H9 (cell line): ENCODE data around the gene ZNF584. TPM values are rescaled to one million over a fixed set of nuclear protein-coding genes. Genes with fewer than 3 reads are reported as not detected.

Experiments used
- DNase-seq: peaks from one replicate; pipeline ENCODE4 v3.0.0-alpha.2; 2017
- H2AFZ ChIP-seq: one replicate; pipeline ENCODE4 v1.6.1; 2013; ENCODE audit warnings: mild to moderate bottlenecking, low read length, control low read depth, moderate library complexity
- H2AK5ac ChIP-seq: 2 replicates; pipeline ENCODE4 v1.6.1; 2013; ENCODE audit warnings: low read length, control low read depth, mixed read lengths; ENCODE audit not compliant: insufficient read length
- H2BK120ac ChIP-seq: one replicate; pipeline ENCODE4 v1.6.1; 2013; ENCODE audit warnings: low read depth, mild to moderate bottlenecking, low read length, control low read depth, inconsistent platforms; ENCODE audit not compliant: poor library complexity, severe bottlenecking
- H2BK12ac ChIP-seq: 2 replicates; pipeline ENCODE4 v1.6.1; 2013; ENCODE audit warnings: low read length, control low read depth, mixed read lengths, low read depth; ENCODE audit not compliant: insufficient read length
- H2BK15ac ChIP-seq: 2 replicates; pipeline ENCODE4 v1.6.1; 2013; ENCODE audit warnings: low read depth, low read length, control low read depth
- H2BK20ac ChIP-seq: one replicate; pipeline ENCODE4 v1.6.1; 2013; ENCODE audit warnings: low read depth, mild to moderate bottlenecking, low read length, control low read depth, inconsistent platforms; ENCODE audit not compliant: poor library complexity, severe bottlenecking
- H2BK5ac ChIP-seq: 2 replicates; pipeline ENCODE4 v1.6.1; 2013; ENCODE audit warnings: low read length, control low read depth, mixed read lengths; ENCODE audit not compliant: insufficient read length
- H3K14ac ChIP-seq: 2 replicates; pipeline ENCODE4 v1.6.1; 2013; ENCODE audit warnings: low read length, control low read depth; ENCODE audit not compliant: insufficient read depth
- H3K18ac ChIP-seq: 2 replicates; pipeline ENCODE4 v1.6.1; 2013; ENCODE audit warnings: low read depth, mild to moderate bottlenecking, mixed read lengths, low read length, control low read depth; ENCODE audit not compliant: insufficient read length
- H3K23ac ChIP-seq: 2 replicates; pipeline ENCODE4 v1.6.1; 2013; ENCODE audit warnings: low read length, control low read depth, mixed read lengths, low read depth; ENCODE audit not compliant: insufficient read length
- H3K23me2 ChIP-seq: 2 replicates; pipeline ENCODE4 v1.6.1; 2013; ENCODE audit warnings: low read depth, mild to moderate bottlenecking, mixed read lengths, low read length, control low read depth; ENCODE audit not compliant: insufficient read length, poor library complexity, severe bottlenecking
- H3K27ac ChIP-seq: 2 replicates; pipeline ENCODE4 v1.5.1; 2013; ENCODE audit warnings: low read length, control low read depth, mixed read lengths, low read depth; ENCODE audit not compliant: insufficient read length
- H3K27me3 ChIP-seq: 2 replicates; pipeline ENCODE4 v1.6.1; 2013; ENCODE audit warnings: low read length, control low read depth, inconsistent platforms; ENCODE audit not compliant: insufficient read depth
- H3K4ac ChIP-seq: 2 replicates; pipeline ENCODE4 v1.6.1; 2013; ENCODE audit warnings: low read depth, mild to moderate bottlenecking, control low read depth, inconsistent platforms, low read length, moderate library complexity
- H3K4me1 ChIP-seq: 2 replicates; pipeline ENCODE4 v1.6.1; 2013; ENCODE audit warnings: low read length, control low read depth, inconsistent platforms; ENCODE audit not compliant: insufficient read depth
- H3K4me2 ChIP-seq: 2 replicates; pipeline ENCODE4 v1.6.1; 2013; ENCODE audit warnings: low read length, control low read depth, mixed read lengths; ENCODE audit not compliant: insufficient read length, insufficient read depth
- H3K56ac ChIP-seq: 2 replicates; pipeline ENCODE4 v1.6.1; 2013; ENCODE audit warnings: low read depth, mild to moderate bottlenecking, mixed read lengths, low read length, control low read depth; ENCODE audit not compliant: insufficient read length
- H3K79me1 ChIP-seq: 2 replicates; pipeline ENCODE4 v1.6.1; 2013; ENCODE audit warnings: low read depth, mild to moderate bottlenecking, moderate library complexity, low read length, control low read depth, inconsistent platforms; ENCODE audit not compliant: insufficient read depth, poor library complexity, severe bottlenecking
- H3K79me2 ChIP-seq: 2 replicates; pipeline ENCODE4 v1.6.1; 2013; ENCODE audit warnings: low read length, control low read depth, inconsistent platforms; ENCODE audit not compliant: insufficient read depth
- H3K9ac ChIP-seq: 2 replicates; pipeline ENCODE4 v1.6.1; 2013; ENCODE audit warnings: low read length, control low read depth, mixed read lengths; ENCODE audit not compliant: insufficient read length; ENCODE audit errors: extremely low read depth
- H3K9me3 ChIP-seq: one replicate; pipeline ENCODE4 v1.6.1; 2013; ENCODE audit warnings: low read depth, low read length, inconsistent platforms; ENCODE audit not compliant: control insufficient read depth
- H3T11ph ChIP-seq: one replicate; pipeline ENCODE4 v1.6.1; 2013; ENCODE audit warnings: mild to moderate bottlenecking, low read length, control low read depth, inconsistent platforms
- H4K20me1 ChIP-seq: one replicate; pipeline ENCODE4 v1.6.1; 2013; ENCODE audit not compliant: control insufficient read depth, insufficient read length, insufficient read depth
- H4K5ac ChIP-seq: 2 replicates; pipeline ENCODE4 v1.6.1; 2013; ENCODE audit warnings: low read depth, mild to moderate bottlenecking, mixed read lengths, low read length, control low read depth; ENCODE audit not compliant: insufficient read length
- H4K8ac ChIP-seq: replicated peaks from 2 replicates; pipeline ENCODE4 v1.6.1; 2013; ENCODE audit warnings: low read length, control low read depth, mixed read lengths, low read depth; ENCODE audit not compliant: insufficient read length
- H4K91ac ChIP-seq: 2 replicates; pipeline ENCODE4 v1.6.1; 2013; ENCODE audit warnings: low read depth, mild to moderate bottlenecking, moderate library complexity, mixed read lengths, low read length, control low read depth; ENCODE audit not compliant: insufficient read length
- H3K27ac Mint-ChIP-seq, 3 experiments: 2 replicates in 2 of 3; 3 replicates in 1 of 3; pipeline ENCODE4 v1.8.0; 2020 to 2021; ENCODE audit warnings: mixed read lengths in 3 of 3, mild to moderate bottlenecking in 1 of 3, moderate library complexity in 1 of 3
- H3K27me3 Mint-ChIP-seq: 2 replicates; pipeline ENCODE4 v1.8.0; 2021; ENCODE audit warnings: low read depth, mild to moderate bottlenecking, moderate library complexity, mixed read lengths
- H3K36me3 Mint-ChIP-seq, 3 experiments: 2 replicates in 2 of 3; 3 replicates in 1 of 3; pipeline ENCODE4 v1.8.0; 2020 to 2021; ENCODE audit warnings: low read depth in 3 of 3, mixed read lengths in 3 of 3; ENCODE audit not compliant: insufficient read depth in 1 of 3
- H3K4me1 Mint-ChIP-seq, 2 experiments: 2 replicates each; pipeline ENCODE4 v1.8.0; 2020; ENCODE audit warnings: mixed read lengths in 2 of 2
- H3K4me3 Mint-ChIP-seq, 2 experiments: 2 replicates in 1 of 2; 3 replicates in 1 of 2; pipeline ENCODE4 v1.8.0; 2020 to 2021; ENCODE audit warnings: mild to moderate bottlenecking in 2 of 2, mixed read lengths in 2 of 2, moderate library complexity in 1 of 2
- H3K9me3 Mint-ChIP-seq, 2 experiments: 2 replicates in 1 of 2; 3 replicates in 1 of 2; pipeline ENCODE4 v1.8.0; 2020; ENCODE audit warnings: mild to moderate bottlenecking in 2 of 2, mixed read lengths in 2 of 2, moderate library complexity in 1 of 2
- WGBS: extraction: QIAGEN DNeasy Blood & Tissue Kit; methylation state at CpG from one replicate; pipeline ENCODE4 v1.1.7; 2013; ENCODE audit warnings: missing lambda C conversion rate, low lambda C conversion rate, mixed read lengths; ENCODE audit not compliant: insufficient read length; ENCODE audit errors: extremely low coverage; 5-methylcytosine and 5-hydroxymethylcytosine counted together
- total RNA-seq: library from RNA; stranded (reverse); gene quantifications from 2 replicates; pipeline ENCODE4 v1.2.1, GENCODE V29; 2021
- TF ChIP-seq, protein P1 (sequence below): fragments of 200-600 bp; sonication (generic); conservative IDR thresholded peaks from 3 replicates; pipeline ENCODE4 v1.8.0; 2021; ENCODE audit warnings: antibody characterized with exemption, mild to moderate bottlenecking

The ZNF584 gene
- total RNA-seq, 1 experiment from 2014 or later: 7.4 TPM

DNA sequence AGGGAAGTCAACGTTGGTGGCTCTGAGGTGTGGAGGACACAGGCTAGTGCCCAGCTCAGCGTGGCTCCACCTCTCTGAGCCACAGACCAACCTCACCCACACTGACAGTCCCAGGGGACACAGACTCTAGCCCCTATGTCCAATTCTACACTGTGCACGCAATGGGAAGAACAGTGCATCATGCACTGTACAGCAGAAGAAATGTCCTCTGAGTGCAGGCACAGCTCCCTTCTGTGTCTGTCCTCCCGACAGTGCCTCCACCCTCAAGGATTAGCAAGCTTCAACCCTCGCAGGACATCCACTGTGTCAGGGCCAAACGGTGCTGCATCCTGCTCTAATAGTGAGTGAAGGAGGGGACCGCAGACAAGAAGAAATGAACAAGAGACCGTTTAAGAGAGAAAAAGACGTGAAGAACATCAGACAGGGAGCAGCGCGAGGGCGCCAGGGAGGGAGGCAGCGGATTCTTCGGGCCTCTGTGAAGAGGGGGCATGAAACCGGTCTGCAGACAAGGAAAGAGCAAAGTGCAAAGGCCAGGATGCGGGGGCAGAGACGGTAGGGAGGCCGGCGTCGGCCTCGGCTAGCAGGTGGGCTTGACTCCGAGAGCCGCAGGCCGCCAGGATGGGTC lies 28.3 kb upstream of the ZNF584 start:
- Histone ChIP-seq H3K9me3 (no peaks in the 10 kb centered on the region), H2AFZ (no peak overlapping the region), H3K23ac (no peak overlapping the region), H3K23me2 (peaks cover 10% of the 10 kb centered on the region), H3K18ac (no peak overlapping the region), H3K79me2 (no peaks in the 10 kb centered on the region), H3K56ac (no peak overlapping the region), H2AK5ac (no peak overlapping the region), H2BK120ac (no peak overlapping the region), H3K27ac (no peak overlapping the region), H2BK12ac (no peak overlapping the region), H3T11ph (no peak overlapping the region), H3K9ac (peak overlapping the region; percentile 53), H2BK15ac (no peak overlapping the region), H4K8ac (no peak overlapping the region), H4K5ac (no peak overlapping the region), H2BK20ac (no peak overlapping the region), H3K4me1 (peaks cover 3% of the 10 kb centered on the region; the same call in 1 of the 2 replicates), H3K27me3 (no peaks in the 10 kb centered on the region), H3K4me2 (peak overlapping the region; percentile 98), H3K14ac (peak overlapping the region; percentile 16; the same call in 1 of the 2 replicates), H2BK5ac (no peak overlapping the region), H4K20me1 (no peaks in the 10 kb centered on the region), H3K4ac (no peak overlapping the region), H3K79me1 (no peaks in the 10 kb centered on the region), H4K91ac (no peak overlapping the region)
- no peaks in the 10 kb centered on the region for H3K27me3 Mint-ChIP-seq
- no peak for DNase-seq
- WGBS: no CpG with 5 or more reads among the region's 24 CpGs
- H3K4me3 Mint-ChIP-seq: peak overlapping the region; percentile 82 to 86
- peaks cover 8 to 11% of the 10 kb centered on the region in 2 experiments for H3K4me1 Mint-ChIP-seq
- no peaks in the 10 kb centered on the region for H3K9me3 Mint-ChIP-seq
- TF ChIP-seq, protein P1, sequence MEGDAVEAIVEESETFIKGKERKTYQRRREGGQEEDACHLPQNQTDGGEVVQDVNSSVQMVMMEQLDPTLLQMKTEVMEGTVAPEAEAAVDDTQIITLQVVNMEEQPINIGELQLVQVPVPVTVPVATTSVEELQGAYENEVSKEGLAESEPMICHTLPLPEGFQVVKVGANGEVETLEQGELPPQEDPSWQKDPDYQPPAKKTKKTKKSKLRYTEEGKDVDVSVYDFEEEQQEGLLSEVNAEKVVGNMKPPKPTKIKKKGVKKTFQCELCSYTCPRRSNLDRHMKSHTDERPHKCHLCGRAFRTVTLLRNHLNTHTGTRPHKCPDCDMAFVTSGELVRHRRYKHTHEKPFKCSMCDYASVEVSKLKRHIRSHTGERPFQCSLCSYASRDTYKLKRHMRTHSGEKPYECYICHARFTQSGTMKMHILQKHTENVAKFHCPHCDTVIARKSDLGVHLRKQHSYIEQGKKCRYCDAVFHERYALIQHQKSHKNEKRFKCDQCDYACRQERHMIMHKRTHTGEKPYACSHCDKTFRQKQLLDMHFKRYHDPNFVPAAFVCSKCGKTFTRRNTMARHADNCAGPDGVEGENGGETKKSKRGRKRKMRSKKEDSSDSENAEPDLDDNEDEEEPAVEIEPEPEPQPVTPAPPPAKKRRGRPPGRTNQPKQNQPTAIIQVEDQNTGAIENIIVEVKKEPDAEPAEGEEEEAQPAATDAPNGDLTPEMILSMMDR: no peak
- peak overlapping the region in 2 of 3 experiments; percentile 69 to 87; a peak in 5 of 7 replicates for H3K27ac Mint-ChIP-seq
- H3K36me3 Mint-ChIP-seq: no peaks in the 10 kb centered on the region
